Adipose tissue (tissue), 3 donors: ENCODE data around the gene EZR. TPM values are rescaled to one million over a fixed set of nuclear protein-coding genes. Genes with fewer than 3 reads are reported as not detected.

Experiments used
- H3K27ac ChIP-seq: one replicate; pipeline ENCODE4 v1.5.1; 2013; ENCODE audit warnings: low read depth, low read length
- WGBS, 3 donors: extraction: QIAGEN DNeasy Blood & Tissue Kit; methylation state at CpG; one replicate each; pipeline ENCODE4 v1.1.7; 2013; 5-methylcytosine and 5-hydroxymethylcytosine counted together
- polyA plus RNA-seq, 3 donors: library from polyadenylated mRNA; stranded (reverse); fragments of 200-250 nt; gene quantifications; one replicate each; pipeline ENCODE4 v1.2.3, GENCODE V29; 2013
- donor health status: healthy with polysubstance abuse.
- donor health status: Bipolar disorder and iron deficiency.
- donor health status: healthy.

The EZR gene
- polyA plus RNA-seq, 3 donors = 37.6 to 63.1 (median 54.9) TPM

GRCh38 chr6:158718461-158719046, 100.6 kb downstream of the EZR start:
- 43 to 78% (median 76%) methylated on average over 13 of the region's 13 CpGs for WGBS, 3 donors
- H3K27ac ChIP-seq = no peak overlapping the region

- H3K27ac ChIP-seq = no peak overlapping the region
- 81 to 94% (median 85%) methylated on average over 16 of the region's 16 CpGs for WGBS, 3 donors
Observed at GRCh38 chr6:158717341-158718330, 101.5 kb downstream of the EZR start.

Other genes starting within 250 kb of the EZR start
- 100 to 1,000 TPM in 2 of 3 donors, 10 to 100 TPM in 1; 66.3 to 155 (median 120) TPM for gene DYNLT1, start 174.6 kb downstream of the EZR start, polyA plus RNA-seq
- gene SYTL3, start 169.3 kb downstream of the EZR start, polyA plus RNA-seq = 1 to 10 TPM; 1.1 to 3.9 (median 3.7) TPM
- gene RSPH3, start 180.8 kb upstream of the EZR start, polyA plus RNA-seq = 1 to 10 TPM; 2.6 to 2.9 (median 2.8) TPM
- gene TAGAP, start 225.6 kb upstream of the EZR start, polyA plus RNA-seq = 1 to 10 TPM in 2 of 3 donors, under 1 TPM in 1; 0.43 to 2.1 (median 2.1) TPM